Naive B cell (primary cell): ENCODE measurements around the gene CARS2. TPM values are rescaled to one million over a fixed set of nuclear protein-coding genes. Genes with fewer than 3 reads are reported as not detected.
"Not testable (repeated sequence)": the region's sequence is repeated elsewhere in the genome, so short reads cannot be mapped to it uniquely, and the experiment has no call there.

Experiments used
- ATAC-seq, 2 donors: fragments of 150-1000 bp; cut with Tn5 transposase; 2 replicates each; pipeline ENCODE4 v1.10.0; 2021; ENCODE audit warnings: low read depth in 2 of 2, mild to moderate bottlenecking in 2 of 2, moderate library complexity in 2 of 2
- DNase-seq: peaks from one replicate; pipeline ENCODE4 v3.0.0; 2022
- H3K27ac Mint-ChIP-seq, 6 donors: one replicate each; pipeline ENCODE4 v1.8.0; 2020 to 2022; ENCODE audit warnings: mild to moderate bottlenecking in 6 of 6, mixed read lengths in 6 of 6, moderate library complexity in 5 of 6, inconsistent platforms in 2 of 6
- H3K27me3 Mint-ChIP-seq, 3 donors: one replicate each; pipeline ENCODE4 v1.8.0; 2021 to 2022; ENCODE audit warnings: mixed read lengths in 3 of 3, mild to moderate bottlenecking in 1 of 3
- H3K36me3 Mint-ChIP-seq, 2 donors: one replicate each; pipeline ENCODE4 v1.8.0; 2020 to 2022; ENCODE audit warnings: mixed read lengths in 2 of 2, inconsistent platforms in 1 of 2, mild to moderate bottlenecking in 1 of 2
- H3K4me1 Mint-ChIP-seq, 3 donors: one replicate each; pipeline ENCODE4 v1.8.0; 2020 to 2022; ENCODE audit warnings: mixed read lengths in 3 of 3, inconsistent platforms in 1 of 3, mild to moderate bottlenecking in 1 of 3, moderate library complexity in 1 of 3
- H3K4me3 Mint-ChIP-seq, 8 donors: one replicate each; pipeline ENCODE4 v1.8.0; 2020 to 2022; ENCODE audit warnings: mild to moderate bottlenecking in 8 of 8, mixed read lengths in 8 of 8, moderate library complexity in 8 of 8, inconsistent platforms in 2 of 8
- H3K9me3 Mint-ChIP-seq, 7 donors: one replicate each; pipeline ENCODE4 v1.8.0; 2020 to 2022; ENCODE audit warnings: mixed read lengths in 7 of 7, mild to moderate bottlenecking in 5 of 7, inconsistent platforms in 2 of 7, moderate library complexity in 1 of 7
- polyA plus RNA-seq, 6 donors: library from polyadenylated mRNA; unstranded; fragments of 300-500 nt; fragmentation: Illumina TruSeq; gene quantifications; one replicate each; pipeline ENCODE4 v1.2.3, GENCODE V29; 2021; ENCODE audit warnings: low read depth in 6 of 6

The CARS2 gene
- polyA plus RNA-seq, 6 donors from 2014 or later = 44.4 to 69.8 (median 52.9) TPM

GRCh38 chr13:110620596-110620995 is 85.3 kb downstream of the CARS2 start:
- no peak overlapping the region for H3K4me3 Mint-ChIP-seq
- H3K36me3 Mint-ChIP-seq = peaks cover 0 to 10% of the 10 kb centered on the region in 2 donors
- no peaks in the 10 kb centered on the region for H3K27me3 Mint-ChIP-seq
- H3K27ac Mint-ChIP-seq = no peak overlapping the region
- H3K9me3 Mint-ChIP-seq = no peaks in the 10 kb centered on the region
- peaks cover 10 to 20% (median 12%) of the 10 kb centered on the region in 3 donors for H3K4me1 Mint-ChIP-seq
- DNase-seq (no peak), ATAC-seq (no peak)

- H3K4me1 Mint-ChIP-seq = peaks cover 15 to 25% (median 19%) of the 10 kb centered on the region in 3 donors
- no peak for DNase-seq
- H3K27me3 Mint-ChIP-seq = no peaks in the 10 kb centered on the region
- H3K36me3 Mint-ChIP-seq = peaks cover 0 to 10% of the 10 kb centered on the region in 2 donors
- H3K4me3 Mint-ChIP-seq = no peak overlapping the region
- ATAC-seq = no peak
- H3K9me3 Mint-ChIP-seq = peaks cover 0 to 5% (median 0%) of the 10 kb centered on the region in 7 donors
- peak overlapping the region in 1 of 6 donors; percentile 39 for H3K27ac Mint-ChIP-seq
These were observed 87.1 kb downstream of the CARS2 start for GRCh38 chr13:110618780-110619179.

GRCh38 chr13:110618167-110618566 is 87.7 kb downstream of the CARS2 start:
- no peak for ATAC-seq
- Mint-ChIP-seq H3K9me3 (peaks cover 0 to 10% (median 3%) of the 10 kb centered on the region in 7 donors), H3K36me3 (peaks cover 0 to 9% of the 10 kb centered on the region in 2 donors), H3K4me3 (peak overlapping the region in 2 of 8 donors; percentile 6 to 89), H3K27me3 (no peaks in the 10 kb centered on the region), H3K4me1 (peaks cover 15 to 25% (median 19%) of the 10 kb centered on the region in 3 donors), H3K27ac (no peak overlapping the region)
- DNase-seq = no peak

- Mint-ChIP-seq H3K4me3 (peak overlapping the region in 3 of 8 donors; percentile 6 to 89 (median 12)), H3K36me3 (peaks cover 0 to 2% of the 10 kb centered on the region in 2 donors), H3K27me3 (no peaks in the 10 kb centered on the region), H3K27ac (no peak overlapping the region), H3K9me3 (peaks cover 0 to 12% (median 3%) of the 10 kb centered on the region in 7 donors), H3K4me1 (peaks cover 15 to 25% (median 19%) of the 10 kb centered on the region in 3 donors)
- no peak for ATAC-seq
- DNase-seq = no peak
These were observed 88.4 kb downstream of the CARS2 start for GRCh38 chr13:110617321-110618072.

DNA sequence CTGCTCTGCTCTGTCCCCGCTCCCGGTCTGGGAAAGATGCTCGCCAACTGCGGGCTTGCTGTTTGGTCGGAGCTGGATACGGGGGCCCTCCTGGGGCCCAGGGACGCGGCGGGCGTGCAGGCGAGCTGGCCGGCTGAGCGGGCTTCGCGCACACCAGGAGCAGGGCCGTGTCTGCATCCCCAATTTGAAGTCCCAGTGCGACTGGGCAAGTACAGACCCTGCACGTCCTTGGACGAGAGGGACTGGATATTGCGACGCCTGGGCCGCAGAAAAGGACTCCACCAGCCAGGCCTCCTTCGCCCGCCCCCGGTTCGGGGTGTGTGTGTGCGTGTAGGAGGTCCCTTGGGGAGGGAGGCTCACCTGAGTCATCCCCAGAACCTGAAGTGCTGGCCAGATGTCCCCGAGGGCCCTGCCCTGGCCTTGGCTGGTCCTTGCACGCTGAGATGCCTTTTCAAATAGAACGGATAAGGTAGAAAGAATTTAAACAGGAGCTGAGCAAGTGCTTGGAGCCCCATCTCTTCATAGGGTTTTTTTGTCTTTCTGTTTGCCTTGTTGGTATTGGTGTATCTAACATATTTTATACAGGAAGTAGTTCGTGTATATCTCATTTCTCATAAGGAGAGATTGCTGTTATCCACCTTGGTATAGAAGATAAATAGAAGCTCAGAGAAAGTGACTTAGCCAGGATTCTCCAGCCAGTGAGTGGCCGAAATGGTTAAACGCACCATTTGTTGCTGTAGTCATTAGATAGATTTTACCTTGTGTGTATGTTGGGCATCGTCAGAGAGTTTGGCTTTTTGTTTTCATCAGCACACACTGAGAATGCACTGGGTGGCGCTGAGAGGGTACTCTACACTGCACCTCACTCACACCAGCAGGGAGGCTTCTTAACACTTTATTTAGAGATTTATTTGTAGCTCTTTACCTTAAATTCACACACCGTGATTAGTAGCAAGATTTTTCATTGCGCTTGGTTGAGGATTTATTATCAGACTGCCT is 89.5 kb downstream of the CARS2 start:
- H3K9me3 Mint-ChIP-seq = peaks cover 0 to 12% (median 3%) of the 10 kb centered on the region in 7 donors

DNA sequence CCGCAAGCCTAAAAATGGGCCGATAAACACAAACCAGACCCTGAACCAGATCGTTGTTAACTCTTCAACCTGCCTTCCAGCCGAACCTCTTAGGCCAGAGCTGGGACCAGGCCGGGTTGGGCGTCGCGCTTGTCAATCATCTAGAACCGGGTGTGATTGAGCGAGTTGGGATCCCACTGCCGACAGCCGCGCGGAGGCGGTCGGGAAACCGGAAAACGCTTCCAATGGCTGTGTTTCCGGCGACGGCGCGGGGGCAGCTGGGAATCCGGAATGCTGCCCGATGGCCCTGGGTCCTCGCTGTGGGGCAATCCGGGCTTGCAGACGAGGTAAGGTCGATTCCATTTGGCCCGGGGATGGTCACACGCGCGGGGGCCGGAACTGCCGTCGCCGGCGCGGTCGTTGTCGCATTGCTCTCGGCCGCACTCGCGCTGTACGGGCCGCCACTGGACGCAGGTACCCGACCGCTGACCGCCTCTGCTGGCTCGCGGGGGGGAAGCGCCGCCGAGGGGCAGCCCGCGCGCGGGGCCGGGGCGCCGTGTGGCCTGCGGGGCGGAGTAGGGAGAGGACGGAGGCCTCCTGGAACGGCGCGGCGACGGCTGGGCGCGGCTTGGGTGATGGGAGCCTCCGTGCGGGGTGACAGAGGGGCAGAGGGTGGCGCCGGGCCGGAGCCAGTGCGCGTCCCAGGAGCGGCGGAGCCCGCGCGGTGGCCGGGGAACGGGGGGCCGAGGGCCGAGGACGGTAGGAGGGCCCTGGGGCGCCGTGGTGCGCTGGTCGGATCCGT is 90.4 kb downstream of the CARS2 start, which contains the start of gene NAXD:
NAXD (plus strand) TSS at position 224 of the 781 bp plus-strand sequence; CDS start at position 281, 57 bp downstream.
- H3K27ac Mint-ChIP-seq = peak within 1 kb of the TSS; percentile 67 to 92 (median 90)
- peak within 1 kb of the TSS; percentile 89 to 96 (median 93) for H3K4me3 Mint-ChIP-seq
- DNase-seq = peak; percentile 61
- peak; percentile 79 to 84 for ATAC-seq
- peaks cover 15 to 25% (median 17%) of the 10 kb centered on the region in 3 donors for H3K4me1 Mint-ChIP-seq
- H3K36me3 Mint-ChIP-seq = no peaks in the 10 kb centered on the region
- no peaks in the 10 kb centered on the region for H3K27me3 Mint-ChIP-seq
- H3K9me3 Mint-ChIP-seq = peaks cover 0 to 12% (median 3%) of the 10 kb centered on the region in 7 donors

More for the DNA sequence above, 89.5 kb downstream of the CARS2 start:
- DNase-seq (peak; percentile 25), ATAC-seq (peak; percentile 25 to 32)
- Mint-ChIP-seq H3K27ac (peak overlapping the region; percentile 7 to 90 (median 56)), H3K4me1 (peaks cover 15 to 25% (median 19%) of the 10 kb centered on the region in 3 donors), H3K27me3 (no peaks in the 10 kb centered on the region), H3K4me3 (peak overlapping the region; percentile 89 to 95 (median 92)), H3K36me3 (no peaks in the 10 kb centered on the region)

DNA sequence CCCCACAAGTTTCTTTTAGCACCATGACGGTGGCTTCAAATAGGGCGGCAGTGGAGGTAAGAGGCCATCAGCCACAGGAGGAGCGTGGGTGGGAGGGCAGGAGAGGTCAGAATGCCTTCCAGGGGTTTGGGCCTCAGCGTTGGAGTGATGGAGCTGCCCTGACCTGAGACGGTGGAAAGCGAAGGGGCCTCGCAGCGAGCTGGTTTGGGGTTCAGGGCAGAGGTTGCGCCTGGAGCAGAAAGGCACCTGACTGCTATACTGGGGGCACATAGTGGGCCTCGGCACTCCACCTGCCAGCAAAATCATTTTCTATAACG is 91.0 kb downstream of the CARS2 start:
- H3K27me3 Mint-ChIP-seq = no peaks in the 10 kb centered on the region
- H3K9me3 Mint-ChIP-seq = peaks cover 0 to 12% (median 3%) of the 10 kb centered on the region in 7 donors
- H3K4me1 Mint-ChIP-seq = peaks cover 15 to 25% (median 17%) of the 10 kb centered on the region in 3 donors
- peak overlapping the region; percentile 89 to 96 (median 93) for H3K4me3 Mint-ChIP-seq
- H3K36me3 Mint-ChIP-seq = no peaks in the 10 kb centered on the region
- ATAC-seq (no peak), DNase-seq (no peak)
- peak overlapping the region; percentile 67 to 92 (median 90) for H3K27ac Mint-ChIP-seq

DNA sequence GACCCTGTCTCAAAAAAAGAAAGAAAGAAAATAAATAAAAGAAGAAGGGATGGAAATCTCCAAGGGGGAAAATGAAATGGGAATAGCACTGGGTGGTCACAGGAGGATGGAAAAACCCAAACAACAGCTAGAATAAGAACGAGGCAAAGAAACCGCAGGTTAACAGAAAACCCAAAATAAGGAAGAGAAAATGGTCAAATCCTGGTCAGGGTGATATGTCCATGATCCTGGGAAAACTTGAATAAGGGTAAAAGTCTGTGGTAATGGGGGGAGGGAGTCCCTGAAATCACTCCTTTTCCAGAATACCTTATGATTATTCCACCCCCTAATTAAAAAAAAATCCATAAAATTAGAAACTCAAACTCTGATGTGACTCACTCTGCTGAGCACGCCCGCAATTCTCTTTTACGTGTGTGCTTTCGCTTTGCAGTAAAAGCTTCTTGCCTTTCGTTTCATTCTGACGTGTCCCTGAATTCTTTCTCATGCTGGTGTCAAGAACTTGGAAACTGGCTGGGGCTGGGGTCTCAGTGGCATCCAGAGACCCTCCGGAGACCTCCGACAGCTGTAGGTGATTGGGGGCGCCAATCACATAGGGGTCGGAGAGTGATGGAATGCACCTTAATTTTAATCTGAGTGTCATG is 94.8 kb downstream of the CARS2 start:
- ATAC-seq (no peak), DNase-seq (no peak)
- no peaks in the 10 kb centered on the region for H3K27me3 Mint-ChIP-seq
- no peaks in the 10 kb centered on the region for H3K36me3 Mint-ChIP-seq
- H3K27ac Mint-ChIP-seq = peak overlapping the region in 1 of 6 donors; percentile 48
- peaks cover 0 to 12% (median 3%) of the 10 kb centered on the region in 7 donors for H3K9me3 Mint-ChIP-seq
- H3K4me1 Mint-ChIP-seq = peaks cover 4 to 9% (median 8%) of the 10 kb centered on the region in 3 donors
- no peak overlapping the region for H3K4me3 Mint-ChIP-seq

GRCh38 chr13:110607675-110608224 is 98.2 kb downstream of the CARS2 start:
- no peak overlapping the region for H3K4me3 Mint-ChIP-seq
- peak overlapping the region in 2 of 6 donors; percentile 7 to 30 for H3K27ac Mint-ChIP-seq
- peaks cover 3 to 11% (median 9%) of the 10 kb centered on the region in 3 donors for H3K27me3 Mint-ChIP-seq
- no peaks in the 10 kb centered on the region for H3K4me1 Mint-ChIP-seq
- no peaks in the 10 kb centered on the region for H3K36me3 Mint-ChIP-seq
- DNase-seq (no peak), ATAC-seq (no peak)
- H3K9me3 Mint-ChIP-seq = no peaks in the 10 kb centered on the region

- H3K27me3 Mint-ChIP-seq = peaks cover 3 to 17% (median 15%) of the 10 kb centered on the region in 3 donors
- H3K9me3 Mint-ChIP-seq, H3K4me1 Mint-ChIP-seq, H3K4me3 Mint-ChIP-seq, ATAC-seq, DNase-seq, H3K36me3 Mint-ChIP-seq, H3K27ac Mint-ChIP-seq: not testable (repeated sequence)
These were observed 99.6 kb downstream of the CARS2 start for GRCh38 chr13:110606281-110606680.

GRCh38 chr13:110605132-110605531 is 100.8 kb downstream of the CARS2 start:
- H3K4me1 Mint-ChIP-seq = no peaks in the 10 kb centered on the region
- H3K4me3 Mint-ChIP-seq = no peak overlapping the region
- DNase-seq = no peak
- no peaks in the 10 kb centered on the region for H3K9me3 Mint-ChIP-seq
- H3K27ac Mint-ChIP-seq = no peak overlapping the region
- no peaks in the 10 kb centered on the region for H3K36me3 Mint-ChIP-seq
- no peak for ATAC-seq
- peaks cover 3 to 17% (median 15%) of the 10 kb centered on the region in 3 donors for H3K27me3 Mint-ChIP-seq

GRCh38 chr13:110600980-110601379 is 104.9 kb downstream of the CARS2 start:
- H3K36me3 Mint-ChIP-seq = no peaks in the 10 kb centered on the region
- no peak for ATAC-seq
- no peak overlapping the region for H3K4me3 Mint-ChIP-seq
- H3K4me1 Mint-ChIP-seq = peaks cover 0 to 2% (median 0%) of the 10 kb centered on the region in 3 donors
- DNase-seq = no peak
- no peaks in the 10 kb centered on the region for H3K9me3 Mint-ChIP-seq
- no peak overlapping the region for H3K27ac Mint-ChIP-seq
- H3K27me3 Mint-ChIP-seq = peaks cover 3 to 17% (median 15%) of the 10 kb centered on the region in 3 donors
